Heart right ventricle (tissue), 16 donors: ENCODE results near the gene B4GALT7. TPM values are rescaled to one million over a fixed set of nuclear protein-coding genes. Genes with fewer than 3 reads are reported as not detected.
A peak's percentile ranks its signal among the peaks of the same experiment; 100 is the strongest.

Source experiments
- ATAC-seq, 8 donors: fragments of 200-7000 bp; cut with Tn5 transposase; one replicate each; pipeline ENCODE4 v1.9.1; 2020; ENCODE audit warnings: mild to moderate bottlenecking in 8 of 8, moderate library complexity in 8 of 8, moderate number of reproducible peaks in 1 of 8
- DNase-seq, 2 donors: peaks; one replicate each; pipeline ENCODE4 v3.0.0-alpha.2; 2020
- H3K27ac ChIP-seq, 10 donors: fragments of 200-600 bp; sonication (generic) in 2 of 10; one replicate each; pipeline versions ENCODE4 v1.5.0 to v1.8.0; 2020 to 2022; ENCODE audit warnings: mild to moderate bottlenecking in 3 of 10
- H3K27me3 ChIP-seq, 7 donors: fragments of 200-600 bp; one replicate each; pipeline ENCODE4 v1.8.0; 2021 to 2022; ENCODE audit warnings: mild to moderate bottlenecking in 2 of 7
- H3K36me3 ChIP-seq, 9 donors: fragments of 200-600 bp; sonication (generic) in 1 of 9; one replicate each; pipeline versions ENCODE4 v1.5.0 to v1.8.0; 2020 to 2022; ENCODE audit warnings: mild to moderate bottlenecking in 2 of 9
- H3K4me1 ChIP-seq, 9 donors: fragments of 200-600 bp; sonication (generic) in 1 of 9; one replicate each; pipeline versions ENCODE4 v1.5.0 to v1.8.0; 2020 to 2022; ENCODE audit warnings: mild to moderate bottlenecking in 4 of 9
- H3K4me3 ChIP-seq, 10 donors: fragments of 200-600 bp; sonication (generic) in 2 of 10; one replicate each; pipeline versions ENCODE4 v1.5.0 to v1.8.0; 2020 to 2022; ENCODE audit warnings: mild to moderate bottlenecking in 7 of 10, moderate library complexity in 2 of 10
- H3K9me3 ChIP-seq, 11 donors: fragments of 200-600 bp in 10 of 11; sonication (generic) in 2 of 11; one replicate each; pipeline versions ENCODE4 v1.5.0 to v1.8.0; 2013 to 2022; ENCODE audit warnings: mild to moderate bottlenecking in 2 of 11, control low read depth in 1 of 11, moderate library complexity in 1 of 11
- WGBS, 2 donors: extraction: QIAGEN DNeasy Blood & Tissue Kit; methylation state at CpG; one replicate each; pipeline ENCODE4 v1.1.7; 2013; ENCODE audit warnings: inconsistent platforms in 1 of 2; 5-methylcytosine and 5-hydroxymethylcytosine counted together
- intact Hi-C, 10 donors: fragments of 100-400 bp; cut with DNase I; formaldehyde crosslinking; loops; one replicate each; pipeline versions ENCODE4 v1.11.1 to v1.14.2; 2022
- long read RNA-seq, 3 donors: library from polyadenylated mRNA; unstranded; transcript quantifications; one replicate each; pipeline ENCODE4 v2.0.0, GENCODE V29; 2020 to 2021
- polyA plus RNA-seq, 2 donors: library from polyadenylated mRNA; stranded (reverse); fragments of 200-250 nt; gene quantifications; one replicate each; pipeline ENCODE4 v1.2.3, GENCODE V29; 2013
- total RNA-seq, 10 donors: library from RNA; stranded (reverse); fragmentation: NEBNext Ultra II Directional in 3 of 10; extraction: Animal tissue kit (Norgen Biotek cat#: 25700) in 3 of 10; gene quantifications; one replicate each; pipeline versions ENCODE4 v1.2.1 to v1.2.4, GENCODE V29; 2021 to 2023
- TF ChIP-seq, protein P1 (sequence below), 9 donors: fragments of 200-600 bp; sonication (generic) in 2 of 9; IDR thresholded peaks; one replicate each; pipeline versions ENCODE4 v1.5.0 to v1.8.0; 2021 to 2022; ENCODE audit warnings: antibody characterized with exemption in 9 of 9, mild to moderate bottlenecking in 5 of 9, moderate library complexity in 1 of 9
- donor health status: Arrhythmogenic right ventricular cardiomyopathy.
- donor health status: ischemic (EF 13 %, LVEDD 7.1; RV severe dilation, severe dysfunction).
- donor health status: healthy with polysubstance abuse.
- donor health status: DM: no; HTN: yes; CAD: no.
- donor health status: DM: no; HTN: no; CAD: no.
- donor health status: ischemic (EF 25% LVEDD 6.9; RV normal size, moderate dysfunction).
- donor health status: ischemic (EF 25% LVEDD 5.7; RV mildly dilated, moderate dysfunction).
- donor health status: healthy.
- donor health status: DM: yes; HTN: yes; CAD: no.
- donor health status: Ischemic cardiomyopathy.
- donor health status: ischemic (EF 35%, LVEDD 5.7; RV mildly dilated, moderate dysfunction).
- donor health status: nonischemic (EF 11% LVEDD 7.7; RV severe dilation, severe dysfunction).
- donor health status: DM: yes; HTN: yes; CAD: no.
- donor health status: PGD.
- donor health status: ischemic (EF 29% LVEDD 5.4; RV normal size, mild dysfunction).
- donor health status: nonischemic (EF 23%, LVEDD 6.1; RV moderate dilation, normal function).

Gene B4GALT7
- 10 to 100 TPM in 9 of 10 donors, 1 to 10 TPM in 1; 9.8 to 17.4 (median 15.0) TPM for total RNA-seq
- 10 to 100 TPM; 20.4 to 29.7 TPM for polyA plus RNA-seq
- long read RNA-seq, donor 1, transcript B4GALT7-201 (6 exons, 1,747 nt): major isoform, 21 of 28 reads
- long read RNA-seq, donor 1, partial matches to known transcripts: 2 of 28 reads
- long read RNA-seq, donor 1, other reads (novel, unspliced or antisense): 5 of 28 reads
- long read RNA-seq, donor 2, transcript B4GALT7-201 (6 exons, 1,747 nt): major isoform, 23 of 41 reads
- long read RNA-seq, donor 2, partial matches to known transcripts: 2 of 41 reads
- long read RNA-seq, donor 2, other reads (novel, unspliced or antisense): 10 of 41 reads
- long read RNA-seq, donor 3, transcript B4GALT7-201 (6 exons, 1,747 nt): major isoform, 31 of 46 reads
- long read RNA-seq, donor 3, partial matches to known transcripts: 1 of 46 reads
- long read RNA-seq, donor 3, other reads (novel, unspliced or antisense): 8 of 46 reads

DNA sequence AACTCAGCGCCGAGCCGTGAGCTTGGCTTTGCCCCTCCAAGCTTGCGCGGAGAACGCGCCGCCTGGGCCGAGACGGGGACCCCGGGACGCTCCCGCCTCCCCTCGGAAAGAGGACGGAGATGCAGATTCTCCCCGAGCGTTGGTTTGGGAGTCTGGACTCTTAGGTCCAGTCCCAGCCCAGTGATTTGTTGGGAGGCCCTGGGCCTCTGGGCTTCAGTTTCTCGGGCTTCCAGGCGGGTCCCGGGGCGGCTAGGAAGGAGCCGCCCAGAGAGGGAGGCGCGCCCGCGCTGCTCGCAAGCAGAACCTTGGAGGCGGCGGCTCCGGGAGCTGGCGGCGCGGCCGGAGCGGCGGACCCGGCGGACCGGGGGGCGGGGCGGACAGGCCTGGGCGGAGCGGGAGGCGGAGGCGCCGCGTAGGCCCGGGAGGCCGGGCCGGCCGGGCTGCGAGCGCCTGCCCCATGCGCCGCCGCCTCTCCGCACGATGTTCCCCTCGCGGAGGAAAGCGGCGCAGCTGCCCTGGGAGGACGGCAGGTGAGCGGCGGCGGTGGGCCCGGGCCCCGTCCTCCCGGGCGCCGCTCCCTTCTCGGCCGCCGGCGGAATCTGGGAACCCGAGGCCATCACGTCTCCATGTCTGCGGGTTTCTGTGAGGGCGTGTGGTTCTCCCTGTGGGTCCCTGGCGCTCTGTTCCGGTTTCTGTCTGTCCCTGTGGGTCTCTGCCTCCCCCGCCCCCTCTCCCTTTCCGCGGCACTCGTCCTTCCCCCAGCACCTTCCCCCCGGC lies at the start of gene B4GALT7:
B4GALT7 (plus strand) TSS at position 402 of the 777 bp plus-strand sequence; CDS start at position 481, 79 bp downstream.
- H3K27ac ChIP-seq: peak within 1 kb of the TSS; percentile 82 to 96 (median 91)
- ATAC-seq (peak; percentile 92 to 99 (median 96)), DNase-seq (peak; percentile 77 to 91)
- TF ChIP-seq, protein P1, sequence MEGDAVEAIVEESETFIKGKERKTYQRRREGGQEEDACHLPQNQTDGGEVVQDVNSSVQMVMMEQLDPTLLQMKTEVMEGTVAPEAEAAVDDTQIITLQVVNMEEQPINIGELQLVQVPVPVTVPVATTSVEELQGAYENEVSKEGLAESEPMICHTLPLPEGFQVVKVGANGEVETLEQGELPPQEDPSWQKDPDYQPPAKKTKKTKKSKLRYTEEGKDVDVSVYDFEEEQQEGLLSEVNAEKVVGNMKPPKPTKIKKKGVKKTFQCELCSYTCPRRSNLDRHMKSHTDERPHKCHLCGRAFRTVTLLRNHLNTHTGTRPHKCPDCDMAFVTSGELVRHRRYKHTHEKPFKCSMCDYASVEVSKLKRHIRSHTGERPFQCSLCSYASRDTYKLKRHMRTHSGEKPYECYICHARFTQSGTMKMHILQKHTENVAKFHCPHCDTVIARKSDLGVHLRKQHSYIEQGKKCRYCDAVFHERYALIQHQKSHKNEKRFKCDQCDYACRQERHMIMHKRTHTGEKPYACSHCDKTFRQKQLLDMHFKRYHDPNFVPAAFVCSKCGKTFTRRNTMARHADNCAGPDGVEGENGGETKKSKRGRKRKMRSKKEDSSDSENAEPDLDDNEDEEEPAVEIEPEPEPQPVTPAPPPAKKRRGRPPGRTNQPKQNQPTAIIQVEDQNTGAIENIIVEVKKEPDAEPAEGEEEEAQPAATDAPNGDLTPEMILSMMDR (IDR thresholded peaks at IDR 0.05): peak in 2 of 9 donors; percentile 6 to 7
- 0% methylated on average over 65 to 86 of the region's 86 CpGs for WGBS, 2 donors
- H3K36me3 ChIP-seq: peaks cover 0 to 28% (median 12%) of the 10 kb centered on the region in 9 donors
- intact Hi-C loops: loop anchor here in 2 of 10 donors (10.0 kb wide), 2 partner anchors 55 to 75 kb away; no protein-coding TSS in a partner anchor
- peak within 1 kb of the TSS; percentile 71 to 99 (median 88) for H3K4me3 ChIP-seq
- peaks cover 3 to 27% (median 20%) of the 10 kb centered on the region in 9 donors for H3K4me1 ChIP-seq
- H3K9me3 ChIP-seq: no peaks in the 10 kb centered on the region
- H3K27me3 ChIP-seq: no peaks in the 10 kb centered on the region

- H3K36me3 ChIP-seq: peaks cover 0 to 30% (median 7%) of the 10 kb centered on the region in 9 donors
- H3K27ac ChIP-seq: peak overlapping the region in 8 of 10 donors; percentile 82 to 90 (median 87)
- no peaks in the 10 kb centered on the region for H3K27me3 ChIP-seq
- DNase-seq: no peak
- intact Hi-C loops: loop anchor here in 2 of 10 donors (5.0 kb wide), 1 partner anchor 39 kb away; the partner anchor contains the start of gene TMED9 (in 2 of the 2)
- H3K4me3 ChIP-seq: peak overlapping the region; percentile 68 to 99 (median 96)
- WGBS, 2 donors: 33 to 37% methylated on average over 16 of the region's 16 CpGs
- ATAC-seq: peak in 3 of 8 donors; percentile 2 to 24 (median 22)
- H3K4me1 ChIP-seq: peaks cover 9 to 64% (median 41%) of the 10 kb centered on the region in 9 donors
- TF ChIP-seq, protein P1 (IDR thresholded peaks at IDR 0.05): peak in 2 of 9 donors; percentile 7 to 8
- no peaks in the 10 kb centered on the region for H3K9me3 ChIP-seq
Observed at GRCh38 chr5:177552839-177553455, 47.0 kb upstream of the B4GALT7 start.

DNA sequence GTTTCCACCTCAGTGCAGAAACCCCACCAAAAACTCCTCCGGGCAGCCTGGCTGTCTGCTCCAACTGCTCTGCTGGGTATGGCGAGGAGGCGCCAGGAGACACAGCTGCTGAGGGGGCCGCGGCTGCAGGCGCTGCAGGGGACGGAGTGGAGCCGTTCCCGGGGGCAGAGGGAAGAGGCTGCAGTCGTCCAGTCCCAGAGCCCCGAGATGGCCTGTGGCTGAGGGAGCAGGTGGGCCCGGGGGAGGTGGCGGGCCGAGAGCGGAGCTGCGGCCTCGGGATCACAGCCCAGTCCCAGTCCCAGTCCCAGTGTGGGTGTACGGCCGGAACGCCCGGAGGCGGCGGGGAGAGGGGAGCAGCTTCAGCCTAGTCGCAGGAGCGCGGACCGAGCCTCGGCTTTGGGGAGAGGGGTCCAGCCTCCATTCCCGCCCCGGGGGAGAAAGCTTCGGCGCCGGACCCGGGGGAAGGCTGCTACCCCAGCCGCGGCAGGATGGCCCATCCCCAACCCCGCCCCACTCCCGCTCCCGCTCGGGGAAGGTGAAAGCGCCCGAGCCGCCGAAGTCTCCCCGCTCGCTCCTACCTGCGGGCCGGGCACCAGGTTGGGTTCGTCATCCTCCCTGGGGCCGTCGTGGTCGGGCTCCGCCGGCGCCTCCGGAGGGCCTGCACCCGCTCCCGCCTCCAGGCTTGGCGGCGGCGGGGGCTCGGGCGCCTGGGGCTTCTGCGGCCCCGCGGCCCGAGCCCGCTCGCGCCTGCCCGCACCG lies 46.1 kb upstream of the B4GALT7 start:
- Histone ChIP-seq H3K36me3 (peaks cover 0 to 30% (median 7%) of the 10 kb centered on the region in 9 donors), H3K27me3 (no peaks in the 10 kb centered on the region), H3K4me3 (peak overlapping the region; percentile 68 to 99 (median 96)), H3K27ac (peak overlapping the region; percentile 75 to 90 (median 86)), H3K9me3 (no peaks in the 10 kb centered on the region), H3K4me1 (peaks cover 9 to 55% (median 32%) of the 10 kb centered on the region in 9 donors)
- WGBS, 2 donors: 0 to 1% methylated on average over 45 to 72 of the region's 72 CpGs
- intact Hi-C loops: loop anchor here in 2 of 10 donors (5.0 kb wide), 1 partner anchor 38 kb away; the partner anchor contains the start of gene TMED9 (in 2 of the 2)
- DNase-seq (peak; percentile 42 to 49), ATAC-seq (peak; percentile 26 to 72 (median 44))
- TF ChIP-seq, protein P1 (IDR thresholded peaks at IDR 0.05): no peak
